GM19438 (cell line): ENCODE measurements around the gene VPS37C.
A peak's percentile ranks its signal among the peaks of the same experiment; 100 is the strongest.
"Not testable (repeated sequence)": the region's sequence is repeated elsewhere in the genome, so short reads cannot be mapped to it uniquely, and the experiment has no call there.

ENCODE experiments used
- ATAC-seq: cut with Tn5 transposase; IDR thresholded peaks from one replicate; pipeline ENCODE4 v1.9.1; 2021; ENCODE audit warnings: low read depth; ENCODE audit not compliant: unreplicated experiment

Gene VPS37C

GRCh38 chr11:61161190-61162091 lies at the start of gene VPS37C:
VPS37C (minus strand) TSS chr11:61161426; CDS start chr11:61138829, 22,597 bp downstream.
- ATAC-seq, result peak; percentile 74

- not testable (repeated sequence) for ATAC-seq
Observed at GRCh38 chr11:61210629-61211028, 49.4 kb upstream of the VPS37C start.

- ATAC-seq, result not testable (repeated sequence)
Observed at GRCh38 chr11:61207636-61208310, 46.5 kb upstream of the VPS37C start.

GRCh38 chr11:61204502-61205059 lies 43.4 kb upstream of the VPS37C start:
- not testable (repeated sequence) for ATAC-seq

- not testable (repeated sequence) for ATAC-seq
Observed at GRCh38 chr11:61203873-61204272, 42.6 kb upstream of the VPS37C start.

GRCh38 chr11:61202950-61203746 lies 41.9 kb upstream of the VPS37C start, which contains the start of gene PGA3:
PGA3 (plus strand) TSS chr11:61203515; CDS start chr11:61203565, 50 bp downstream.
- not testable (repeated sequence) for ATAC-seq

GRCh38 chr11:61201476-61201875 lies 40.2 kb upstream of the VPS37C start:
- no peak for ATAC-seq

- no peak for ATAC-seq
Observed at GRCh38 chr11:61198948-61199523, 37.8 kb upstream of the VPS37C start.

- no peak for ATAC-seq
Observed at GRCh38 chr11:61198361-61198760, 37.1 kb upstream of the VPS37C start.

- ATAC-seq, result no peak
Observed at GRCh38 chr11:61195719-61196118, 34.5 kb upstream of the VPS37C start.

- no peak for ATAC-seq
Observed at GRCh38 chr11:61194981-61195695, 33.9 kb upstream of the VPS37C start.

- no peak for ATAC-seq
Observed at GRCh38 chr11:61194169-61194671, 33.0 kb upstream of the VPS37C start.

- ATAC-seq, result no peak
Observed at GRCh38 chr11:61193596-61193995, 32.4 kb upstream of the VPS37C start.

GRCh38 chr11:61189933-61190332 lies 28.7 kb upstream of the VPS37C start:
- ATAC-seq, result no peak

- ATAC-seq, result no peak
Observed at GRCh38 chr11:61187505-61188130, 26.4 kb upstream of the VPS37C start.

GRCh38 chr11:61186504-61186903 lies 25.3 kb upstream of the VPS37C start:
- ATAC-seq, result no peak

GRCh38 chr11:61183645-61184044 lies 22.4 kb upstream of the VPS37C start:
- ATAC-seq, result no peak

GRCh38 chr11:61181489-61181888 lies 20.3 kb upstream of the VPS37C start:
- ATAC-seq, result no peak

- ATAC-seq, result not testable (repeated sequence)
Observed at GRCh38 chr11:61180205-61180604, 19.0 kb upstream of the VPS37C start.
